NT2/D1 (cell line): ENCODE measurements around the gene ITSN1.

Experiments
- DNase-seq: peaks from one replicate; pipeline ENCODE4 v3.0.0-alpha.2; 2011; ENCODE audit warnings: low read depth, low spot score
- H3K27me3 ChIP-seq: 2 replicates; pipeline ENCODE4 v1.6.0; 2011; ENCODE audit warnings: mild to moderate bottlenecking; ENCODE audit not compliant: insufficient read length, insufficient read depth
- H3K36me3 ChIP-seq: 2 replicates; pipeline ENCODE4 v1.6.1; 2011; ENCODE audit warnings: mild to moderate bottlenecking, low read length, mixed read lengths; ENCODE audit not compliant: insufficient read depth, insufficient read length
- H3K4me1 ChIP-seq: 2 replicates; pipeline ENCODE4 v1.5.1; 2011; ENCODE audit not compliant: insufficient read depth, insufficient read length
- H3K4me3 ChIP-seq: 2 replicates; pipeline ENCODE4 v1.5.1; 2011; ENCODE audit warnings: low read depth; ENCODE audit not compliant: insufficient read length
- H3K9ac ChIP-seq: 2 replicates; pipeline ENCODE4 v1.6.0; 2011; ENCODE audit warnings: low read depth; ENCODE audit not compliant: insufficient read length
- H3K9me3 ChIP-seq: 2 replicates; pipeline ENCODE4 v1.5.1; 2011; ENCODE audit warnings: mild to moderate bottlenecking, low read length; ENCODE audit not compliant: insufficient read depth
- SUZ12 ChIP-seq: IDR thresholded peaks from 2 replicates; pipeline ENCODE4 v1.6.1; 2011; ENCODE audit not compliant: insufficient read length, insufficient read depth; ENCODE audit errors: extremely low read depth
- YY1 ChIP-seq: IDR thresholded peaks from 2 replicates; pipeline ENCODE4 v1.6.1; 2011; ENCODE audit not compliant: insufficient read length, insufficient read depth
- ZNF274 ChIP-seq: IDR thresholded peaks from 2 replicates; pipeline ENCODE4 v1.6.1; 2011; ENCODE audit warnings: mild to moderate bottlenecking, low read depth, low read length

Gene ITSN1

GRCh38 chr21:33799378-33800090 is 157.2 kb downstream of the ITSN1 start:
- Histone ChIP-seq H3K36me3 (peaks cover 52% of the 10 kb centered on the region), H3K9me3 (no peaks in the 10 kb centered on the region), H3K27me3 (no peaks in the 10 kb centered on the region), H3K9ac (no peak overlapping the region), H3K4me3 (no peak overlapping the region), H3K4me1 (peaks cover 2% of the 10 kb centered on the region)
- TF ChIP-seq SUZ12 (no peak), ZNF274 (no peak), YY1 (no peak)
- DNase-seq, result no peak

GRCh38 chr21:33800753-33801423 is 158.6 kb downstream of the ITSN1 start:
- DNase-seq, result no peak
- Histone ChIP-seq H3K36me3 (peaks cover 44% of the 10 kb centered on the region), H3K27me3 (no peaks in the 10 kb centered on the region), H3K9ac (no peak overlapping the region), H3K4me3 (no peak overlapping the region), H3K4me1 (peaks cover 2% of the 10 kb centered on the region), H3K9me3 (no peaks in the 10 kb centered on the region)
- TF ChIP-seq SUZ12 (no peak), ZNF274 (no peak), YY1 (no peak)

- Histone ChIP-seq H3K36me3 (peaks cover 37% of the 10 kb centered on the region), H3K9ac (no peak overlapping the region), H3K4me3 (no peak overlapping the region), H3K27me3 (no peaks in the 10 kb centered on the region), H3K4me1 (peaks cover 2% of the 10 kb centered on the region), H3K9me3 (no peaks in the 10 kb centered on the region)
- TF ChIP-seq ZNF274 (no peak), YY1 (no peak), SUZ12 (no peak)
- no peak for DNase-seq
These were observed 159.4 kb downstream of the ITSN1 start for GRCh38 chr21:33801424-33802405.

- H3K4me3 ChIP-seq, result no peak overlapping the region
- no peak overlapping the region for H3K9ac ChIP-seq
- H3K27me3 ChIP-seq, result no peaks in the 10 kb centered on the region
- no peaks in the 10 kb centered on the region for H3K9me3 ChIP-seq
- H3K36me3 ChIP-seq, result peaks cover 31% of the 10 kb centered on the region
- DNase-seq, result no peak
- no peak for TF ChIP-seq SUZ12
- no peak for TF ChIP-seq ZNF274
- TF ChIP-seq YY1, result no peak
- H3K4me1 ChIP-seq, result peaks cover 2% of the 10 kb centered on the region
These were observed 160.2 kb downstream of the ITSN1 start for GRCh38 chr21:33802481-33802880.

GRCh38 chr21:33808715-33809367 is 166.5 kb downstream of the ITSN1 start:
- Histone ChIP-seq H3K36me3 (peaks cover 17% of the 10 kb centered on the region), H3K4me1 (peaks cover under 1% of the 10 kb centered on the region), H3K9ac (no peak overlapping the region), H3K9me3 (no peaks in the 10 kb centered on the region), H3K4me3 (no peak overlapping the region), H3K27me3 (no peaks in the 10 kb centered on the region)
- no peak for DNase-seq
- TF ChIP-seq SUZ12 (no peak), YY1 (no peak), ZNF274 (no peak)

- H3K4me1 ChIP-seq, result peaks cover 9% of the 10 kb centered on the region
- TF ChIP-seq YY1 (no peak), ZNF274 (no peak), SUZ12 (no peak)
- no peak overlapping the region for H3K9ac ChIP-seq
- no peak for DNase-seq
- no peak overlapping the region for H3K4me3 ChIP-seq
- H3K36me3 ChIP-seq, result peaks cover 36% of the 10 kb centered on the region
- no peaks in the 10 kb centered on the region for H3K9me3 ChIP-seq
- no peaks in the 10 kb centered on the region for H3K27me3 ChIP-seq
These were observed 168.5 kb downstream of the ITSN1 start for GRCh38 chr21:33810766-33811165.
